Endothelial cell of umbilical vein (primary cell): ENCODE results near the gene ZBBX.

ENCODE experiments used
- CTCF ChIP-seq, 2 donors: IDR thresholded peaks; 1 replicate in 1 of 2; 2 replicates in 1 of 2; pipeline ENCODE4 v1.5.1; 2011; ENCODE audit warnings: low read length in 2 of 2, mild to moderate bottlenecking in 2 of 2, moderate library complexity in 2 of 2, control low read depth in 1 of 2, inconsistent platforms in 1 of 2, low read depth in 1 of 2; ENCODE audit not compliant: insufficient read depth in 1 of 2; ENCODE audit errors: extremely low read depth in 1 of 2
- EZH2 ChIP-seq: IDR thresholded peaks from 2 replicates; pipeline ENCODE4 v1.6.1; 2012; ENCODE audit warnings: borderline replicate concordance, low read depth, mild to moderate bottlenecking, moderate library complexity, low read length, inconsistent platforms; ENCODE audit not compliant: severe bottlenecking
- JUN ChIP-seq: IDR thresholded peaks from 2 replicates; pipeline ENCODE4 v1.6.1; 2011; ENCODE audit warnings: borderline replicate concordance, low read depth; ENCODE audit not compliant: insufficient read length, insufficient read depth
- POLR2A ChIP-seq: IDR thresholded peaks from 2 replicates; pipeline ENCODE4 v1.6.1; 2012; ENCODE audit warnings: low read depth, mild to moderate bottlenecking, control low read depth, low read length
- POLR2AphosphoS5 ChIP-seq: IDR thresholded peaks from 2 replicates; pipeline ENCODE4 v1.6.1; 2012; ENCODE audit warnings: low read depth, mild to moderate bottlenecking, control low read depth, low read length, moderate library complexity; ENCODE audit not compliant: insufficient read depth
- TF ChIP-seq, protein P1 (sequence below): IDR thresholded peaks from 2 replicates; pipeline ENCODE4 v1.6.1; 2011; ENCODE audit not compliant: insufficient read depth, insufficient read length

GRCh38 chr3:167382155-167382554, 2.1 kb upstream of the ZBBX start:
- no peak for TF ChIP-seq CTCF (IDR thresholded peaks at IDR 0.05; ENCODE audit: extremely low read depth in 1 of 2, insufficient read depth in 1 of 2, low read depth in 1 of 2, low read length in 2 of 2)
- TF ChIP-seq POLR2AphosphoS5 = no peak
- no peak for TF ChIP-seq POLR2A
- TF ChIP-seq EZH2 = no peak
- no peak for TF ChIP-seq JUN
- TF ChIP-seq, protein P1, sequence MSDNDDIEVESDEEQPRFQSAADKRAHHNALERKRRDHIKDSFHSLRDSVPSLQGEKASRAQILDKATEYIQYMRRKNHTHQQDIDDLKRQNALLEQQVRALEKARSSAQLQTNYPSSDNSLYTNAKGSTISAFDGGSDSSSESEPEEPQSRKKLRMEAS = no peak
